GM18868 (cell line): ENCODE data around the gene OR2H2.

Experiments used
- ATAC-seq: cut with Tn5 transposase; IDR thresholded peaks from one replicate; pipeline ENCODE4 v1.9.1; 2021; ENCODE audit warnings: mild to moderate bottlenecking, moderate library complexity; ENCODE audit not compliant: unreplicated experiment

The OR2H2 gene

GRCh38 chr6:29628419-29629281 lies 43.7 kb downstream of the OR2H2 start:
- no peak for ATAC-seq

GRCh38 chr6:29629571-29629970 lies 44.6 kb downstream of the OR2H2 start:
- ATAC-seq = no peak

- no peak for ATAC-seq
Observed at GRCh38 chr6:29630315-29630714, 45.4 kb downstream of the OR2H2 start.

- no peak for ATAC-seq
Observed at GRCh38 chr6:29631209-29631810, 46.4 kb downstream of the OR2H2 start.

GRCh38 chr6:29631860-29632731 lies 47.2 kb downstream of the OR2H2 start:
- peak; percentile 39 for ATAC-seq

GRCh38 chr6:29632789-29633533 lies 48.0 kb downstream of the OR2H2 start, which contains the start of gene GABBR1:
Gene GABBR1 (minus strand): TSS chr6:29633183. CDS start chr6:29632385, 798 bp downstream.
- ATAC-seq = peak; percentile 77

- ATAC-seq = no peak
Observed at GRCh38 chr6:29633534-29633905, 48.6 kb downstream of the OR2H2 start.

- no peak for ATAC-seq
Observed at GRCh38 chr6:29637247-29637646, 52.3 kb downstream of the OR2H2 start.
